ENCODE measurements around the gene ALMS1. TPM values are rescaled to one million over a fixed set of nuclear protein-coding genes. Genes with fewer than 3 reads are reported as not detected.

ALMS1 gene
- total and polyA plus RNA-seq, 9 of the 15 experiments (the other 6 are each of a cell fraction or from before 2014, with no cell fraction given): 1.4 to 26.3 (median 13.6) TPM

- WGBS (ENCODE audit: insufficient coverage, low coverage, missing lambda C conversion rate): 47% methylated on average over 3 of the region's 3 CpGs
- FAIRE-seq: no peak
Measured at GRCh38 chr2:73426176-73426575, 40.5 kb downstream of the ALMS1 start.

DNA sequence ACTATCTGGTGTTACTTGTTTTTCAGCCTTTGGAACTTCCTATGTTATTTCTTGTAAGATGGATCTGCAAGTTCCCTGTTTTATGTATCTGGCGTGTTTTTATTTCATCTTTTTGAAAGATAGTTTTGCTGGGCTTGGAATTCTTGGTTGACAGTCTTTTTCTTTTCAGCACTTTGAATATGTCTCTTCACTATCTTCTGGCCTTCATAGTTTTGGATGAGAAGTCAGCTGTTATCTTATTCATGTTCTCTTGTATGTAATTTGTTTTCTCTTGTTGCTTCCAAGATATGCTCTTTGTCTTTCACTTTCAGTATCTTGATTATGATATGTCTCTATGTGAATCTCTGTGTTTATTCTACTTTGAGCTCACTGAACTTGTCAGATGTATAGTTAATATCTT lies 50.4 kb downstream of the ALMS1 start:
- no peaks in the 10 kb centered on the region for H3K27me3 ChIP-seq (ENCODE audit: control insufficient read depth in 2 of 2, insufficient read depth in 2 of 2, low read length in 2 of 2)
- TF ChIP-seq KLF6 (CRISPR knock-in tag; IDR thresholded peaks at IDR 0.05; ENCODE audit: borderline replicate concordance) (no peak), PHTF2 (CRISPR knock-in tag; IDR thresholded peaks at IDR 0.05) (no peak), POU5F1 (IDR thresholded peaks at IDR 0.05; ENCODE audit: borderline replicate concordance, low read depth, low read length, partially characterized antibody) (no peak), ZNF436 (CRISPR knock-in tag; IDR thresholded peaks at IDR 0.05) (no peak), TRIM28 (IDR thresholded peaks at IDR 0.05) (peak; percentile 46; the same call in 1 of the 2 replicates), KLF1 (tag; IDR thresholded peaks at IDR 0.05) (no peak), ZNF23 (CRISPR knock-in tag; IDR thresholded peaks at IDR 0.05) (no peak), TCF7 (IDR thresholded peaks at IDR 0.05; ENCODE audit: borderline replicate concordance) (no peak), POLR2G (IDR thresholded peaks at IDR 0.05; ENCODE audit: low read depth, low read length) (no peak), HMGN3 (IDR thresholded peaks at IDR 0.05; ENCODE audit: borderline replicate concordance, extremely low read depth, insufficient read length, low read depth, low read length) (no peak), ZNF57 (CRISPR knock-in tag; IDR thresholded peaks at IDR 0.05) (no peak), ZFPM2 (CRISPR knock-in tag; IDR thresholded peaks at IDR 0.05) (no peak), CXXC5 (CRISPR knock-in tag; IDR thresholded peaks at IDR 0.05) (no peak), CBX3 (IDR thresholded peaks at IDR 0.05; ENCODE audit: borderline replicate concordance in 1 of 2, low read length in 2 of 2) (no peak; a peak in 1 of 3 replicates)
- TF ChIP-seq, protein P1, sequence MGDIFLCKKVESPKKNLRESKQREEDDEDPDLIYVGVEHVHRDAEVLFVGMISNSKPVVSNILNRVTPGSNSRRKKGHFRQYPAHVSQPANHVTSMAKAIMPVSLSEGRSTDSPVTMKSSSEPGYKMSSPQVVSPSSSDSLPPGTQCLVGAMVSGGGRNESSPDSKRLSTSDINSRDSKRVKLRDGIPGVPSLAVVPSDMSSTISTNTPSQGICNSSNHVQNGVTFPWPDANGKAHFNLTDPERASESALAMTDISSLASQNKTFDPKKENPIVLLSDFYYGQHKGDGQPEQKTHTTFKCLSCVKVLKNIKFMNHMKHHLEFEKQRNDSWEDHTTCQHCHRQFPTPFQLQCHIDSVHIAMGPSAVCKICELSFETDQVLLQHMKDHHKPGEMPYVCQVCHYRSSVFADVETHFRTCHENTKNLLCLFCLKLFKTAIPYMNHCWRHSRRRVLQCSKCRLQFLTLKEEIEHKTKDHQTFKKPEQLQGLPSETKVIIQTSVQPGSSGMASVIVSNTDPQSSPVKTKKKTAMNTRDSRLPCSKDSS (IDR thresholded peaks at IDR 0.05; ENCODE audit: low read depth, partially characterized antibody): peak; percentile 40
- peaks cover 13% of the 10 kb centered on the region; the same call in 1 of the 3 replicates for H3K36me3 ChIP-seq (ENCODE audit: control insufficient read depth, insufficient read depth, low read length)
- H2AFZ ChIP-seq (ENCODE audit: low read depth, low read length): no peak overlapping the region
- H3K9ac ChIP-seq (ENCODE audit: insufficient read depth in 1 of 2, low read depth in 2 of 2, low read length in 2 of 2): no peak overlapping the region
- H3K79me2 ChIP-seq (ENCODE audit: control insufficient read depth, insufficient read depth, low read length): no peaks in the 10 kb centered on the region
- BruUV-seq (replicated peaks): no TSS peak
- no peaks in the 10 kb centered on the region for H4K20me1 ChIP-seq (replicated peaks; ENCODE audit: control insufficient read depth, insufficient read depth, low read length)
- POLR2A ChIA-PET: no interaction called here
- FAIRE-seq: no peak
- H3K4me1 ChIP-seq (replicated peaks in 1 of 2; ENCODE audit: control insufficient read depth in 2 of 2, insufficient read depth in 2 of 2, low read length in 2 of 2): no peaks in the 10 kb centered on the region
- no peak for ATAC-seq
- H3K27ac ChIP-seq (ENCODE audit: extremely low read depth, low read depth, low read length): no peak overlapping the region
- in situ Hi-C loops (cut with MboI): no loop called here
- H3K9me1 ChIP-seq (ENCODE audit: control insufficient read depth, insufficient read depth, low read length): no peaks in the 10 kb centered on the region
- peaks cover 6% of the 10 kb centered on the region; the same call in 1 of the 2 replicates for H3K9me3 ChIP-seq (replicated peaks; ENCODE audit: control insufficient read depth, insufficient read depth, low read depth, low read length)
- no peak overlapping the region for H3K4me3 ChIP-seq
- WGBS (ENCODE audit: insufficient coverage, low coverage, missing lambda C conversion rate): 53% methylated on average over 1 of the region's 1 CpG
- CTCF ChIA-PET (ENCODE audit: low intra/inter-chr PET ratio): no interaction called here
- intact Hi-C loops (cut with micrococcal nuclease): no loop called here
- H3K4me2 ChIP-seq (ENCODE audit: insufficient read depth, low read length): no peak overlapping the region
- no peak for DNase-seq (ENCODE audit: extremely low read depth in 1 of 4, low spot score in 3 of 4)

More at GRCh38 chr2:73426176-73426575, 40.5 kb downstream of the ALMS1 start:
- no peaks in the 10 kb centered on the region for H3K4me1 ChIP-seq (replicated peaks in 1 of 2; ENCODE audit: control insufficient read depth in 2 of 2, insufficient read depth in 2 of 2, low read length in 2 of 2)
- no peaks in the 10 kb centered on the region for H4K20me1 ChIP-seq (replicated peaks; ENCODE audit: control insufficient read depth, insufficient read depth, low read length)
- no peak overlapping the region for H3K4me3 ChIP-seq
- no peak for DNase-seq (ENCODE audit: extremely low read depth in 1 of 4, low spot score in 3 of 4)
- CTCF ChIA-PET (ENCODE audit: low intra/inter-chr PET ratio): no interaction called here
- H3K9me1 ChIP-seq (ENCODE audit: control insufficient read depth, insufficient read depth, low read length): no peaks in the 10 kb centered on the region
- in situ Hi-C loops (cut with MboI) (no loop called here), intact Hi-C loops (cut with micrococcal nuclease) (no loop called here)
- no peak overlapping the region for H3K27ac ChIP-seq (ENCODE audit: extremely low read depth, low read depth, low read length)
- H3K9me3 ChIP-seq (replicated peaks; ENCODE audit: control insufficient read depth, insufficient read depth, low read depth, low read length): no peaks in the 10 kb centered on the region
- no peak for TF ChIP-seq NUFIP1 (IDR thresholded peaks at IDR 0.05; ENCODE audit: partially characterized antibody)
- no peak for TF ChIP-seq SMARCA4 (IDR thresholded peaks at IDR 0.05)
- TF ChIP-seq ZNF551 (CRISPR knock-in tag; IDR thresholded peaks at IDR 0.05): no peak
- no peak for TF ChIP-seq SMARCE1 (IDR thresholded peaks at IDR 0.05)
- H2AFZ ChIP-seq (ENCODE audit: low read depth, low read length): no peak overlapping the region
- no peak overlapping the region for H3K4me2 ChIP-seq (ENCODE audit: insufficient read depth, low read length)
- no TSS peak for BruUV-seq (replicated peaks)
- no peak for ATAC-seq
- H3K36me3 ChIP-seq (ENCODE audit: control insufficient read depth, insufficient read depth, low read length): peaks cover 11% of the 10 kb centered on the region; the same call in 1 of the 3 replicates
- no peaks in the 10 kb centered on the region for H3K79me2 ChIP-seq (ENCODE audit: control insufficient read depth, insufficient read depth, low read length)
- POLR2A ChIA-PET: interaction anchor here (0.6 kb wide), 1 partner anchor 13 kb away, joined by 3 read pairs; no protein-coding TSS in a partner anchor
- no peaks in the 10 kb centered on the region for H3K27me3 ChIP-seq (ENCODE audit: control insufficient read depth in 2 of 2, insufficient read depth in 2 of 2, low read length in 2 of 2)
- H3K9ac ChIP-seq (ENCODE audit: insufficient read depth in 1 of 2, low read depth in 2 of 2, low read length in 2 of 2): no peak overlapping the region

Measured in K562 (cell line).